Psoas muscle (tissue), 8 donors: ENCODE results near the gene TRIB2. TPM values are rescaled to one million over a fixed set of nuclear protein-coding genes. Genes with fewer than 3 reads are reported as not detected.
A peak's percentile ranks its signal among the peaks of the same experiment; 100 is the strongest.

ENCODE experiments used
- ATAC-seq, 4 donors: fragments of 200-7000 bp; cut with Tn5 transposase; one replicate each; pipeline ENCODE4 v1.9.1; 2020; ENCODE audit warnings: moderate library complexity in 3 of 4, mild to moderate bottlenecking in 2 of 4
- DNase-seq, 2 donors: peaks; one replicate each; pipeline ENCODE4 v3.0.0-alpha.2; 2020
- H3K27ac ChIP-seq: fragments of 200-600 bp; one replicate; pipeline ENCODE4 v1.8.0; 2022
- H3K27me3 ChIP-seq, 3 donors: fragments of 200-600 bp in 1 of 3; one replicate each; pipeline versions ENCODE4 v1.6.1 to v1.8.0; 2013 to 2022; ENCODE audit warnings: low read length in 2 of 3, mild to moderate bottlenecking in 2 of 3, moderate library complexity in 1 of 3; ENCODE audit not compliant: insufficient read depth in 3 of 3
- H3K36me3 ChIP-seq, 2 donors: fragments of 200-600 bp in 1 of 2; one replicate each; pipeline versions ENCODE4 v1.6.1 to v1.8.0; 2013 to 2022; ENCODE audit warnings: low read depth in 1 of 2, mild to moderate bottlenecking in 1 of 2, moderate library complexity in 1 of 2; ENCODE audit not compliant: insufficient read depth in 1 of 2
- H3K4me1 ChIP-seq: fragments of 200-600 bp; one replicate; pipeline ENCODE4 v1.8.0; 2022
- H3K4me3 ChIP-seq: fragments of 200-600 bp; one replicate; pipeline ENCODE4 v1.8.0; 2022; ENCODE audit warnings: mild to moderate bottlenecking
- H3K9me3 ChIP-seq: fragments of 200-600 bp; one replicate; pipeline ENCODE4 v1.8.0; 2022
- WGBS, 3 donors: extraction: QIAGEN DNeasy Blood & Tissue Kit; methylation state at CpG; one replicate each; pipeline versions ENCODE4 v1.1.6 to v1.1.7; 2013; 5-methylcytosine and 5-hydroxymethylcytosine counted together
- intact Hi-C, 2 donors: fragments of 100-400 bp; cut with DNase I; formaldehyde crosslinking; loops; one replicate each; pipeline versions ENCODE4 v1.11.0 to v1.14.2; 2022
- polyA plus RNA-seq, 3 donors: library from polyadenylated mRNA; stranded (reverse); fragments of 200-250 nt; gene quantifications; one replicate each; pipeline ENCODE4 v1.2.3, GENCODE V29; 2013
- total RNA-seq, 4 donors: library from RNA; stranded (reverse); fragmentation: NEBNext Ultra II Directional in 2 of 4; extraction: Animal tissue kit (Norgen Biotek cat#: 25700) in 2 of 4; gene quantifications; one replicate each; pipeline versions ENCODE4 v1.2.1 to v1.2.4, GENCODE V29; 2021 to 2023
- TF ChIP-seq, protein P1 (sequence below): fragments of 200-600 bp; IDR thresholded peaks from one replicate; pipeline ENCODE4 v1.8.0; 2022; ENCODE audit warnings: antibody characterized with exemption
- donor health status: healthy with polysubstance abuse.
- donor health status: DM: no; HTN: no; CAD: no; lungs with moderate emphysema.
- donor health status: Bipolar disorder and iron deficiency.
- donor health status: healthy.
- donor health status: DM: yes; HTN: yes; CAD: no.
- donor health status: DM: no; HTN: no; CAD: no.
- donor health status: DM: no; HTN: no; CAD: no.
- donor health status: DM: yes; HTN: yes; CAD: no.

The TRIB2 gene
- total and polyA plus RNA-seq, 7 donors, result 6.8 to 18.0 (median 12.5) TPM

DNA sequence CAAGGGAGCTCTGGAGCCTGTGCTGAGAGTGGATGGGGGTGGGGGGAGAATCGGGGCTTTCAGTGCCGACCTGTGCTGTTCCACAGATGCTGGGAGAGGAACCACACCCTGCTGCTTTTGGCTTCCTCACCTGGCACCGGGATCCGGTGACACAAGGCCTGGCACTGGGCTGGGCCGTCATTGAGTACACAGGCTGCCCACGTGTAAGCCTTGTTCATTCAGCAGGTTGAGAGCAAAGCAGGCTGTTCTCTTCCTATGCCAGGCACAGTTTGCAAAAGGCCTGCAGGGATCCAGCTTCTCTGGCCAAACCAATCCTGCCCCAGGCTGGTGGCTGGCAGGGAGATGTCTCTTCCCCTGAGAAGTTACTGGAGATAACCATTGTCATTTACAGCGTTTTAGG, 17.1 kb downstream of the TRIB2 start:
- peak; percentile 71 to 97 (median 86) for ATAC-seq
- H3K27ac ChIP-seq, result peak overlapping the region; percentile 27
- TF ChIP-seq, protein P1, sequence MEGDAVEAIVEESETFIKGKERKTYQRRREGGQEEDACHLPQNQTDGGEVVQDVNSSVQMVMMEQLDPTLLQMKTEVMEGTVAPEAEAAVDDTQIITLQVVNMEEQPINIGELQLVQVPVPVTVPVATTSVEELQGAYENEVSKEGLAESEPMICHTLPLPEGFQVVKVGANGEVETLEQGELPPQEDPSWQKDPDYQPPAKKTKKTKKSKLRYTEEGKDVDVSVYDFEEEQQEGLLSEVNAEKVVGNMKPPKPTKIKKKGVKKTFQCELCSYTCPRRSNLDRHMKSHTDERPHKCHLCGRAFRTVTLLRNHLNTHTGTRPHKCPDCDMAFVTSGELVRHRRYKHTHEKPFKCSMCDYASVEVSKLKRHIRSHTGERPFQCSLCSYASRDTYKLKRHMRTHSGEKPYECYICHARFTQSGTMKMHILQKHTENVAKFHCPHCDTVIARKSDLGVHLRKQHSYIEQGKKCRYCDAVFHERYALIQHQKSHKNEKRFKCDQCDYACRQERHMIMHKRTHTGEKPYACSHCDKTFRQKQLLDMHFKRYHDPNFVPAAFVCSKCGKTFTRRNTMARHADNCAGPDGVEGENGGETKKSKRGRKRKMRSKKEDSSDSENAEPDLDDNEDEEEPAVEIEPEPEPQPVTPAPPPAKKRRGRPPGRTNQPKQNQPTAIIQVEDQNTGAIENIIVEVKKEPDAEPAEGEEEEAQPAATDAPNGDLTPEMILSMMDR, result no peak
- peaks cover 0 to 26% of the 10 kb centered on the region in 2 donors for H3K36me3 ChIP-seq
- H3K27me3 ChIP-seq, result no peaks in the 10 kb centered on the region
- intact Hi-C loops, result no loop called here
- peak; percentile 48 to 79 for DNase-seq
- H3K9me3 ChIP-seq, result no peaks in the 10 kb centered on the region
- 11 to 23% (median 14%) methylated on average over 7 of the region's 7 CpGs for WGBS, 3 donors
- no peak overlapping the region for H3K4me3 ChIP-seq
- peaks cover 9% of the 10 kb centered on the region for H3K4me1 ChIP-seq

DNA sequence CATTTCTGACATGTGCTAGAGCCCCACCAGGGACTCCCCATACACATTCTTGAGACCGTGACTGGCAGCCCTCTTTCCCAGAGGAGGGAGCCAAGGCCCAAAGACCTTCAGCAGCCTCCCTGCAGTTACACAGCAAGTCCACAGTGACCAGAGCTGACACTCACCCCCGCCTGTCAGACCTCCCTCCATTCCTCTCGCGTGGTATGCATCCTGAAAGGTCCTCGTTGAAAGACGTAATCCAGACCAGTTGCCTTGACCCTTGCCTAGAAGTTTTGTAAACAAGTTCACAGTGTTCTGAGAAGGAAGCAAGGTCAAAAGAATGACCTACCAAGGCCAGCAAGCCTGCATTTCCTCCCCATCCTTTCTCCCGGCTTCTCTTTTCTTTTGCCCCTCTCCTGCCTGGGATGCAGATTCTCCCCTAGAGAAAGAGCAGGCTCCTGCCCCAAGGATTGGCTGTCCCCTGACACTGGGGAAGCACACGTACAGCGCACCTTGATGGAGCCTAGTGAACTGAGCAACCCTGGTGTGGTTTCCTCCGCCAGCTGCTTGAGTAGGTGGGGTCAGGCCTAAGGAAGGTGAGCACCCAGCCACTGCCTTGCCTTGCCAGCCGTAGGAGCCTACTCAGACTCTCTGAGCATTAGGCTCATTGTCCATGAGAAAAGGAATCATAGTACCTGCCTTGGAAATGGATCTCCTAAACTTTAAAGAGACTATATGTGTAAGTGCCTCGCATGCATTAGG, 18.3 kb downstream of the TRIB2 start:
- TF ChIP-seq, protein P1, result no peak
- no peak for ATAC-seq
- no peak overlapping the region for H3K4me3 ChIP-seq
- H3K4me1 ChIP-seq, result peaks cover 9% of the 10 kb centered on the region
- no peaks in the 10 kb centered on the region for H3K27me3 ChIP-seq
- intact Hi-C loops, result no loop called here
- peaks cover 0 to 27% of the 10 kb centered on the region in 2 donors for H3K36me3 ChIP-seq
- no peak for DNase-seq
- H3K9me3 ChIP-seq, result no peaks in the 10 kb centered on the region
- peak overlapping the region; percentile 27 for H3K27ac ChIP-seq
- WGBS, 3 donors, result 81 to 87% (median 86%) methylated on average over 12 of the region's 12 CpGs

DNA sequence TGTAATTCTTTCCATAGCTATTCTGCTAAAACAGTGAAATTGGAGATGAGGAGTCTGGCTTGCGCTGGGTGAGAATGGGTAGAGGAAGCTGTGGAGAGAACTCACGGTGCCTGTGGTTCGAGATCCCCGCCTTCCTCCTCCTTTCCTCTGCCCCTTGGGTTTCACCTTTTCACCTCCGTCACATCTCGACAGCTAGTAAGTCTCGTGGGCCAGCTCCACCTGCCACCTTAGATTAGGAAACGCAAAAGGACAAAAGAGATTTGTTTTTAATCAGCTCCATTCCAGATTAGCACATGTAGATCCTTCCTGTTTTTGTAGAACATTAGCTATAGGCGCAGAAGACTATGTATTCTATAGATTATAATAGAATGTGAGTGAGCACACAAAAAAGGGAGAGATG, 20.6 kb downstream of the TRIB2 start:
- H3K4me3 ChIP-seq, result no peak overlapping the region
- intact Hi-C loops, result no loop called here
- no peaks in the 10 kb centered on the region for H3K9me3 ChIP-seq
- H3K27ac ChIP-seq, result peak overlapping the region; percentile 2
- no peaks in the 10 kb centered on the region for H3K27me3 ChIP-seq
- no peak for DNase-seq
- no peak for ATAC-seq
- 79 to 83% (median 83%) methylated on average over 9 of the region's 9 CpGs for WGBS, 3 donors
- H3K4me1 ChIP-seq, result peaks cover 9% of the 10 kb centered on the region
- TF ChIP-seq, protein P1, result no peak
- H3K36me3 ChIP-seq, result peaks cover 0 to 38% of the 10 kb centered on the region in 2 donors

DNA sequence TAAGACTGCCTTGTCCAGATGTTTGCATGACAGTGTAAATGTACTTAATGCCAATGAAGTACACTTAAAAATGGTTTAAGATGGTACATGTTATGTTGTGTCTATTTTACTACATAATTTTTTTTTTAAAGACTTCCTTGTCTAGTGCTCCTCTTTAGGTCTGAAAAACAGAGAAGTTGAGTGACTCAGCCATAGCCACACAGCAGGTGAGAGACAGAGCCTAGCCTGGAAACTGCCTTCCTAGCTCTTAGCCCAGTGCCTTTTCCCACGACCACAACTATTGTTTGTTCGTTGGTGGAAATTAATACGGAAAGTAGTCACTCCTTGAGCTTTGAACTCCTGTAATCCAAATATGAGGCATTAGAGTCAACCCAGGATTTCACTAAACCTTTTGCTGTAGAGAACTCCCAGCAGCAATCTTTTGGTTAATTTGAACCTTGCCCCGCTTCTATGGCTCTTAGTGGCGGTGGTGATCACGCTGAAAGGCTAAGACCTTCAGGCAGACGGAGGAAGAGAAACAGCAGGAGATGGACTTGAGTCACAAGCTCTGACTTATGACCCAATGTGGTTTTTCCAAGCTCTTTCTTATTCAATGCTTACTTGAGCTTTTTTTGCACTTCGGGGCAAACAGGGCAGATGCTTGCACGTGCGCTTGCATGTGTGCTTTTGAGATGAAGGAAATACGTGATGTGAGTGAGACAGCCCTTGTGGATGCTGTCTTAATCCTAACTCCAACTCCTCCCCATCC, 21.2 kb downstream of the TRIB2 start:
- H3K9me3 ChIP-seq, result no peaks in the 10 kb centered on the region
- no peak for ATAC-seq
- 83 to 89% (median 84%) methylated on average over 11 of the region's 11 CpGs for WGBS, 3 donors
- H3K36me3 ChIP-seq, result peaks cover 0 to 44% of the 10 kb centered on the region in 2 donors
- no peak overlapping the region for H3K4me3 ChIP-seq
- TF ChIP-seq, protein P1, result no peak
- H3K27ac ChIP-seq, result peak overlapping the region; percentile 2
- no peaks in the 10 kb centered on the region for H3K27me3 ChIP-seq
- intact Hi-C loops, result no loop called here
- peaks cover 9% of the 10 kb centered on the region for H3K4me1 ChIP-seq
- no peak for DNase-seq
